HG03460 (cell line): ENCODE results near the gene SYTL2.
"Not testable (repeated sequence)": the region's sequence is repeated elsewhere in the genome, so short reads cannot be mapped to it uniquely, and the experiment has no call there.

Experiments used
- ATAC-seq: cut with Tn5 transposase; IDR thresholded peaks from one replicate; pipeline ENCODE4 v1.9.1; 2021; ENCODE audit not compliant: unreplicated experiment

SYTL2 gene

GRCh38 chr11:85795712-85796487, 15.0 kb downstream of the SYTL2 start:
- ATAC-seq: no peak

DNA sequence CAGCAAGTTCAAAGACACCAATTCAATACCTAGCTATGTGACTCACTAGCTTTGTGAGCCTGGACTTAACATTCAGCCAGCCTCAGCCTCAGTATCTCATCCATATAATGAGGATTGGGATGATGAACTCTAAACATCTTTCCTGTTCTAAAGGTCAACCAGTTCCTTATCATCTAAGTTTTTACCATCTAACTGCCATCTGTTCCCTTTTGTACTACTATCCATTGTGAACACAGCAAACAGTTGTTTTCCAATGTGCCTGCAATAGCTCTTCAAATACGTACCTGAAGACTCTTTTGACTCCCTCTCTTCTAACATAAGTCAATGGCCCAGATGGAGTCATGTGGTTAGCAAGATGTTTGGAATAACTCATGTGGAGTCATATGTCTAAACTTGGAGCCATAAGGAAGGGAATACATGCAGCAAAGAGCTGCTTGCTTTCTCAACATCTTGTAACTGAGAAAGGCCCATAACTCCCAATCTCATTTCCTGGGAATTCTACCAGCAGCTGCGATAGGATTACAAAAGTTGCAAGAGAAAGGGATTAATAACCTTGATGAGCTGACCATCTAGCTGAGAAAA, 19.4 kb downstream of the SYTL2 start:
- ATAC-seq: no peak

GRCh38 chr11:85787809-85788760, 22.9 kb downstream of the SYTL2 start:
- no peak for ATAC-seq

DNA sequence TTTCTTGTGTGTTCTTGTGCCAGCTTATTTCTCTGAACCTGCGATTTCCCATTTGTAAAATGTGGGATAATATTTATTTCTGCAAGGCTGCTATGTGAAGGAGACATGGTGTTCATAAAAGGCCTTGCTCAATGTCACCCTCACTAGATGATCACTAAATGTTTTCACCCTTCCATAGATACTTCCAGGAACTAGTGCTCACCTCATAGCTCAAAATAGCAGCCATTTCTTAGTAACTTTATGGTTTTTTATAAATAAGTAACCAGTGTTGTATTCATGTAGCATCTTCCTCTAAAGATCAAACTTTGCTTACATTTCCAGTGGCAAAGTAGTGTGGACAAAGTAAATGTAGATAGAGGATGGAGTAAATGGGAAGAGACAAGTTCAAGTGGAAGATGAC, 23.8 kb downstream of the SYTL2 start:
- ATAC-seq: no peak

- no peak for ATAC-seq
These were observed 26.3 kb downstream of the SYTL2 start for GRCh38 chr11:85784480-85785265.

GRCh38 chr11:85783758-85784157, 27.2 kb downstream of the SYTL2 start:
- no peak for ATAC-seq

DNA sequence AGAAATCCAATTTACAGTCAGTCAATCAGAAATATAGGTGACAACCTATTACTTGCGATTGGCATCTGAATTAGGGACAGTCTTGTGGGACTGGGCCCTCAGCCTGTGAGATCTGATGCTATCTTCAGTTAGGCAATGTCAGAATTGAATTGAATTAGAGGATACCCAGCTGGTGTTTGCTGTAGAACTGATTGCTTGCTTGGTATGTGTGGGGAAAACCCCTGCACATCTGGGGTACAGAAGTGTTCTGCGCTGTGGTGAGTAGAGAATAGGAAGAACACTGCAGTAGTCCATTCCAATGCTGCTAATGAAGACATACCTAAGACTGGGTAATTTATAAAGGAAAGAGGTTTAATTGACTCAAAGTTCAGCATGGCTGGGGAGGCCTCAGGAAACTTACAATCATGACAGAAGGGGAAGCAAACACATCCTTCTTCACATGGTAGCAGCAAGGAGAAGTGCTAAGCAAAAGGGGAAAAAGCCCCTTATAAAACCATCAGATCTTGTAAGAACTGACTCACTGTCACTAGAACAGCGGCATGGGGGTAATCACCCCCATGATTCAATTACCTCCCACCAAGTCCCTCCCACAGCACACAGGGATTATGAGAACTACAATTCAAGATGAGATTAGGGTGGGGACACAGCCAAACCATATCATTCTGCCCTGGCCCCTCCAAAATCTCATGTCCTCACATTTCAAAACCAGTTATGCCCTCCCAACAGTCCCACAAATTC, 30.0 kb downstream of the SYTL2 start:
- ATAC-seq: not testable (repeated sequence)

GRCh38 chr11:85779956-85780640, 30.8 kb downstream of the SYTL2 start:
- no peak for ATAC-seq

- ATAC-seq: not testable (repeated sequence)
These were observed 33.4 kb downstream of the SYTL2 start for GRCh38 chr11:85777603-85777972.

GRCh38 chr11:85776951-85777602, 33.9 kb downstream of the SYTL2 start:
- no peak for ATAC-seq

DNA sequence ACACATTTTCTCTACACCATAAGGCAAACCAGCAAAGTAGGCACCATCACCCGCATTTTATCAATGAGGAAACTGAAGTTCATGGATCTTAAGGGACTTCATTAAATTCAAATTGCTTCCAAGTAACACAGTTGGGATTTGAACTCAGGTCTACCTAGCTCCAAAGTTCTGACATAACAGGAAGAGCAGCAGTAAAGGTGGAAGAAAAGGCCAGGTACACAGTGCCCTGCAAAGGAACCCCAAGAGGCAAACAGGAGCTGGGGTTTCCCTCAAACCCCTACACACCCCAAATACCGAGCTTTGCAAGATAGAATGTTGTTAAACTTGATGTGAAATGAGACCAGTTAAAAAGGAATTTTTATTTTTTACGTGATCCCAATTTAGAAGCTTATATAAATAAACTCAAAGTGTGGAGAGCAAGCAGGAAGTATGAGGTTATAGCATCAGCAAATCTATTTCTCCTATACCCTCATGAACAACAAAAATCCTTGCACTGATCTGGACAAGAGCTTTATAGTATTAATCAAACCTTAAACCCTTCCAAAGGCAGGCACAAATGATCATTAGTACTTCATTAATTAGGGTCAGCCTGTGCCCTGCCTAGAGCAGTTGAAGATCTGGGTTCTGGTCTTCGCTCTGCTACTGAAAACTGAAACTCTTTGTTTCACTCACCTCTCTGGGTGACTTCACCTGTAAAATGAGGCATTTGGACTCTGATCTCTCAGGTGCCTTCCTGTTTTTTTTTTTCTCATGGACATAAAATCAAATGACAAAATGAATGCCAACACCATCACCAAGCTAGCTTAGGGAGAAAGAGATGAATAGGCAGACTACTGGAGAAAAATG, 36.5 kb downstream of the SYTL2 start:
- no peak for ATAC-seq

- ATAC-seq: no peak
These were observed 38.2 kb downstream of the SYTL2 start for GRCh38 chr11:85772695-85773094.

GRCh38 chr11:85771568-85771967, 39.4 kb downstream of the SYTL2 start:
- ATAC-seq: no peak

DNA sequence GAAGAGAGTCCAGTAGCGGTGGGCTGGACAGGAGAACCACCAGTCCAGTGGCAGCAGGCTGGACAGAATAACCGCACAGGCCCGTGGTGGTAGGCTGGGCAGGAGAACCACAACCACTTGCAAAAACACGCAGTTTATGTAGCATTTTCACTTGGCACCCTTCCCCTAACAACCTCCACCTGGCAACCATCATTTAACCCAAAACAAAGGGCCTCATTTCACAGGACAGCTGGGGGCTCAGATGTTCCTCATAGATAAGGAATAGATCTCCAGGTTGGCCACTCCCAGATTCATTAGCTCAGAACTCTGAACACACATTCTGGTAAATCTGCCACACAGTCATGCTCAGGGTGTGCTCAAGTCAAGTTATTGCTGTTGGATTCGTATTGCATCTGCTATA, 41.2 kb downstream of the SYTL2 start:
- ATAC-seq: no peak

- no peak for ATAC-seq
These were observed 42.3 kb downstream of the SYTL2 start for GRCh38 chr11:85768473-85769146.

DNA sequence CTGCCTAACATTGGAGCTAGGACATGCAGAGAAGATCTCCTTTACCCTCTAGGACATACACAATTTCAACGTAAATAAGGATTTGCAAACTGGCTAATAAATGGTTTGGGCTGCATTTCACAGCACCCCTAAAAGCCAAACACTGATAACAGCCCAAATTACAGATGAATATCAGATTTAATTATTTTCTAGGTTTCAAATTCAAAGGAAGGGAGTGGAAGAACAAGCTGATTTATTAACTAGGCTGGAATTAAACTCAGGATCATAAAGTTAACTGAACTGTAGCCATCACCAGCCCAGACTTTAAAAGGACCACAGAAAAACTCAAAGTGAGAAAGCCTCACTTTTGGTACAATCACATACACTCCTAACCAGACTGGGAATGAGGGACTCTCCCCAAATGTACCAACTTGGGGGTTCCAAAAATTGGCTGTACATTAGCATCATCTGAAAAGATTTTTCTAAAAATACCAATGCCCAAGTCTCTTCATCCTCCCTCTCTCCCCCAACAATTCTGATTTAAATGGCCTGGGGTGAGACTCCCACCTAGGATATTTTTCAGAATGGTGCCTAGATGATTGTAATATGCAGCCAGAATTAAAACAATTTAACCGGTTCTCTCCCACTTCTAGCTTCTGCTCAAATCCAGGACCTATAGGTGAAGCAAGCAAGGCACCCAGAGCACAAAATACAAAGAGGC, 43.5 kb downstream of the SYTL2 start:
- no peak for ATAC-seq

DNA sequence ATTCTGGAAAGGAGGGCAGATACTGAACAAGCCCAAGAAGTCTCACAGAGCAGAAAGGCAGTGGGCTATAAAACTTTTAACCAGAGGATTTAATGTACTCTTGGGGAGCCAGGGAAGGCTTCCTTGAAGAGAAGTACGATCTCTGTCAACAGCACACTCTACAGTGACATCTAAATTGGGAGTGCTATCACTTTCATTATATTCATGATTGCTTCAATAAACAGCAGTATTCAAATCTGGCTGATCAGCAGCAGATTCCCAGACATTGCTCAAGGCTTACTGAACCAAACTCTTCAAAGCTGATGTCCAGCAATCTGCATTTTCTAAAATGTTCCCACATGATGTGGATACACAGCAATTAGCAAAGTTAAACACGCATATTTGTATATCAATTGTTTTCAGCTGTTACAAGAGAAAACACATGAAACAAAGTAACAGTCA, 44.2 kb downstream of the SYTL2 start:
- ATAC-seq: no peak
